Suppressor macrophage treated with lipopolysaccharide for 1 hour (primary cell): ENCODE data around the gene FOLR2.
"Not testable (repeated sequence)": the region's sequence is repeated elsewhere in the genome, so short reads cannot be mapped to it uniquely, and the experiment has no call there.

Experiments used
- DNase-seq, 3 donors: peaks; one replicate each; pipeline ENCODE4 v3.0.0-alpha.2; 2020 to 2022

Gene FOLR2

GRCh38 chr11:72243173-72244059 lies 26.8 kb downstream of the FOLR2 start:
- DNase-seq, result no peak

DNA sequence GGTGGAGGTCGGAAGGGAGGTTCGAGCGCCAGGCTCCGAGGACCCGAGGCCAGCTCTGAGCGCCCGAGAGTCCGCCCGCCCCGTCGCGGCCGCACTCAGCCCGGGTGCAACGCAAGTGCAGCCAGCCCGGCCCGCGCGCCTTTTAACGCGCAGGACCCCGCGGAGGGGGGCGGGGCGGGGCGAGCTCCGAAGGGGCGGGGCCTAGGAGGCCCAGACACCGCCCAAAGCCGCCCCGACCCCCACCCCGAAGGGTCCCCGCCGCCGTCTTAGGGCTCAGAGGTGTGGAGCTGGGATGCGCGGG lies 27.4 kb downstream of the FOLR2 start, which contains the start of gene PHOX2A:
Gene PHOX2A (minus strand): TSS at position 117 of the 301 bp plus-strand sequence. CDS start 172 bp downstream, outside the sequence.
- peak in 1 of 3 donors; percentile 30 for DNase-seq

DNA sequence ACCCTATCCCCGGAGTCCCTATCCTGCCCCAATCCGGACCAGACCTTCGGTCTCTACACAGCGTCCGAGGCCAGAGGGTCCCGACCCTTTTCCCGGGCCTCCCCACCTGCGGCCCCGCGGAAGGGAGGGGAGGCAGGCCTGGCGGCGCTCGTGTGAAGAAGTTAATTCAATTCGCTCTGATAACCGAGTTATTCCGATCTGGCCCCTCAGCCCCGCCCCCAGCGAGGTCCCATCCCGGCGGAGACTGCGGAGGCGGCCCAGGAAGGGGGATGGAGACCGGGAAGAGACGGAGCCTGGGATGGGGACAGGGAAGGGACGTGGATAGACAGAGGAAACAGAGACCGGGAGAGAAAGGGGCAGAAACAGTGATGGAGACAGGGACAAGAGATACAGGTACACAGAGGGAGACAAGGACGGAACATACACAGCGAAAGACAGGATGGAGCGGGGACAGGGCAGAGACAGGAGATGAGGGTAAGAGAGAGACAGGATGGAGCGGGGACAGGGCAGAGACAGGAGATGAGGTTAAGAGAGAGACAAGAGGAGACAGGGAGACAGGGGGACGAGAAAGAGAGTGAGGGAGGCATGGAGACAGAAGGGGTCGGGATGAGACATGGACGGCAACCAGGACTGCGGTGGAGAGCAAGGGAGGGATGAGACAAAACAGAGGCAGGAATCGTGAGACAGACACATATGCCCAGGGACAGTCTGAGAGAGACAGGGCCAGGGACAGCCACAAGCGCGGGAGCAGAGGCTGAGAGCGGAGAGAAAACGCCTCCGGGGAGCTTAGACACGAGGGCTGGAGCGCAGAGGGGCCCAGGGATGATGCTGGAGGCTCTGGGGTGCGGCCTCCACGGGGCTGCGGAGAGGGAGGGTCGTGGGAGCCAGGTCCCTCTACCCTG lies 28.0 kb downstream of the FOLR2 start:
- no peak for DNase-seq

DNA sequence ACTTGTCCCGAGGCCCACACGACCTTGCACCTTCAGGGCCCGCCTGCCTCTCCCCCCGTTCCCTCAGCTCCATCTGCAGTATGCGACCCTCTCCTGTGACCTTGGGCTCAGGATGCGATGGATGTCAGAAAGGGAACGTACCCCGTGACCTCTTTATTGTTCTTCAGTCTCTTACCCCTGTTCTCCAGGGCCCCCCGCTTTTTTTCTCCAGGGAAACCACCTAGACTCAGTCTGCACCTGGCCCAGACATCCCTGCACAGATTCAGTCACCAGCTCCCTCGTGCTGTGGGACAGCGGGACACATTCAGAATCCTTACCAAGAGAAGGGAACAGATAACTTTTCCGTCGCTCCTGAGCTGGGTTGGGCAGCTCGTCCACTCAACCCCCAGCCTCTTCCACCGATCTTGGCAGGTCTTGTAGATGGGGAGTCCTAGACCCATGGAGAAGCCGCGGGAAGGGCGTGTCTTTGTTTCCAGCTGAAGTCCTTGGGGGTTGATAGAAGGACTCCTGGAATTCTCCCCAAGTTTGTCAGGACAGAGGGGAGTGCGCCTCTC lies 28.7 kb downstream of the FOLR2 start:
- DNase-seq, result no peak

- no peak for DNase-seq
Measured at GRCh38 chr11:72247584-72247983, 31.0 kb downstream of the FOLR2 start.

DNA sequence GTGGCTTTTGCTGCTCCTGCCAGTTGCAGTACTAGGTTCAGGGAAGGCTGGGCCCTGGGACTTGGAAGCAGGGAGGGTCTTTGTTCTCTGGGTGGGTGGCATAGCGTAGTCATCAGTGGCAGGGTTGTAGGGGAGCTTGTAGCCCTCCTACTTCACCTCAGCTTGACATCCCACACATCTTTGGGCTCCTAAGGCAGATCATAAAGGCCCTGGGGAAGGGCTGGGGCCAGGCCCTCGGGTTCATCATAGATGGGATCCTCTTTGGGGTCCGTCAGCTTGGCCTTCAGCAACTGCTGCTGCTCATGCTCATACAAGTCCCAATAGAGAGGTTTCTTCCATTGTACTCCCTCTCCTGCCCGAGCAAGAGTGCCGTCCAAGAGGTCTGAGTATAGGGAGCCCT lies 33.4 kb downstream of the FOLR2 start:
- no peak for DNase-seq

- DNase-seq, result no peak
Measured at GRCh38 chr11:72250661-72251464, 34.3 kb downstream of the FOLR2 start.

DNA sequence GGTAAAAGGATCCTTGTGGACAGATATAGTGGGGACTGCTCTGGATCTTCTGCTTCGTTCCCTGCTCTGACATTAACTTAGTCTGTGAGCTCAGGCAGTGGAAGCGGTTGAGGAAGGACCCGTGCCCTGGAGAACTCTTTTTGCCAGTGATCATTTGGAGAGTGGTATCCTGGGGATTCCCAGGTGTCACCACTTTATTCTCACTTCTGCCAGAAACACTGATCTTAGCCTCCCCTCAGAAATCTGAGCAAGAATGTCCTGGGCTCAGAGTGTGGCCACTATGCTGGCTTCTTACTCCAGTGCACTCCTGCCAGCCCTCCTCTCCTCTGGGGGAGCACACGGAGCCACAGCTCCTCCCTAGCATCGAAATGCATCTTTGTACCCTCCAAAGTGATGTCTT lies 35.0 kb downstream of the FOLR2 start:
- DNase-seq, result no peak

GRCh38 chr11:72253392-72253791 lies 36.8 kb downstream of the FOLR2 start:
- DNase-seq, result peak; percentile 26 to 51 (median 37)

- no peak for DNase-seq
Measured at GRCh38 chr11:72254299-72254993, 37.9 kb downstream of the FOLR2 start.

DNA sequence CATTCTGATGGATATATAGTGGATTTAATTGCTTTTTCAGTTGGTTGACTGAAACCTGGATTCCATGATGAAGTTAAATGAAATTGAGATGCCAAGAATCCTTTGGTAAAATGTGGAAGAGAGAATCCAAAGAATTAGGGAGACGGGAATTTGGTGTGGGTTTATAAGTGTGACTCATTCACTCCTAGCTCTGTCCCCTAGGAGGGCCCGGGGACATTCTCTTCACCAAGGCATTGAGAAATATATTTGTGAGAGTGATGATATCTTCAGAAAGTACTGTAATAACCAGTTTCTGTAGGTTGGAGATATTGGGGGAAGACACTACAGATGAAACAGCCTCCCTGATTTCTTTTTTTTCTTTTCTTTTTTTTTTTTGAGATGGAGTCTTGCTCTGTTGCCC lies 41.0 kb downstream of the FOLR2 start:
- DNase-seq, result peak in 1 of 3 donors; percentile 30

DNA sequence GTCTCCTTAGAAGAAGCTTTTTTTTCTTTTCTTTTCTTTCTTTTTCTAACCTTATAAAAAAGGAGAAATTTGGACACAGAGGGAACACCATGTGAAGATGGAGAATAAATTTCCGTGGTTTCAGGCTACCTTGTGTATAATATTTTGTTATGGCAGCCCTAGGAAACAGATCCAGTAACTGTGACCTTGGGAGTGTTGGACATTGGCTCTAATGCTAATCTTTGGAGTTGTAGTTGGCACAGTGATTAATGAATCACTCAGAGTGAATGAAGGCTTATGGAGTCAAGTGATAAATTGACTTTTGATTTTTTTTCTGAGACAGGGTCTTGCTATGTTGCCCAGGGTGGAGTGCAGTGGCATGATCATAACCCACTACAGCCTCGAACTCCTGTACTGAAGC lies 42.9 kb downstream of the FOLR2 start:
- no peak for DNase-seq

DNA sequence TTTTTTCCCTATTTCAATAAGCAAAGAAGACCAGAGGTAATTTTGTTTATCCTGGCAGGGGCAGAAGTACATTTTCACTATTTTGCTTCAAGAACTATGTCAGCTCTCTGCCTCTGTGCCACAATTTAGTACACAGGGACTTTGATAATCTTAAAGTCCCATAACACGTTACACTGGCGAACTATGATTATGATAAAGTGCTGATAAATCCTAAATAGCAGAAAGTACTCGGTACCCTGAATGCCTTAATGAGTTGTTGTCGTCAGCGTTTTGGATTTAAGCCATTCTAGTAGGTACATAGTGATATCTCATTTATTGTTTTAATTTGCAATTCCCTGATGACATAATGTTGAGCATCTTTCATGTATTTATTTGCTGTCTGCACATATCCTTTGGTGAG lies 44.0 kb downstream of the FOLR2 start:
- DNase-seq, result no peak

GRCh38 chr11:72263361-72263760 lies 46.8 kb downstream of the FOLR2 start:
- DNase-seq, result peak; percentile 63 to 82 (median 77)

- DNase-seq, result no peak
Measured at GRCh38 chr11:72265951-72266350, 49.4 kb downstream of the FOLR2 start.

- DNase-seq, result not testable (repeated sequence)
Measured at GRCh38 chr11:72266960-72267359, 50.4 kb downstream of the FOLR2 start.

GRCh38 chr11:72267956-72268617 lies 51.5 kb downstream of the FOLR2 start:
- DNase-seq, result no peak
